Uterus (tissue), 4 donors: ENCODE measurements around the gene PHLPP1. TPM values are rescaled to one million over a fixed set of nuclear protein-coding genes. Genes with fewer than 3 reads are reported as not detected.

ENCODE experiments used
- DNase-seq, 2 donors: peaks; one replicate each; pipeline ENCODE4 v3.0.0-alpha.2; 2019 to 2020
- H3K27ac ChIP-seq, 2 donors: fragments of 200-600 bp; sonication (generic); 1 replicate in 1 of 2; 2 replicates in 1 of 2; pipeline ENCODE4 v1.5.1; 2016 to 2018
- H3K27me3 ChIP-seq, 2 donors: fragments of 200-600 bp; sonication (generic); one replicate each; pipeline ENCODE4 v1.5.1; 2018 to 2019; ENCODE audit warnings: control low read depth in 1 of 2
- H3K36me3 ChIP-seq, 2 donors: fragments of 200-600 bp; sonication (generic); one replicate each; pipeline ENCODE4 v1.5.1; 2019; ENCODE audit warnings: control low read depth in 1 of 2
- H3K4me1 ChIP-seq, 2 donors: fragments of 200-600 bp; sonication (generic); one replicate each; pipeline ENCODE4 v1.5.1; 2018 to 2019; ENCODE audit warnings: control low read depth in 1 of 2
- H3K4me3 ChIP-seq, 2 donors: fragments of 200-600 bp; sonication (generic); 1 replicate in 1 of 2; 2 replicates in 1 of 2; pipeline ENCODE4 v1.5.1; 2018 to 2019; ENCODE audit warnings: mild to moderate bottlenecking in 1 of 2
- H3K9me3 ChIP-seq, 2 donors: fragments of 200-600 bp; sonication (generic); one replicate each; pipeline ENCODE4 v1.5.1; 2019; ENCODE audit warnings: control low read depth in 1 of 2
- POLR2A ChIP-seq, 2 donors: fragments of 450-650 bp; IDR thresholded peaks; one replicate each; pipeline ENCODE4 v1.6.1; 2016; ENCODE audit warnings: antibody characterized with exemption in 2 of 2, mild to moderate bottlenecking in 1 of 2, moderate library complexity in 1 of 2
- intact Hi-C: fragments of 100-400 bp; cut with DNase I; formaldehyde crosslinking; loops from one replicate; pipeline ENCODE4 v1.15.1; 2023; ENCODE audit warnings: low total_unique reads
- total RNA-seq, 4 donors: library from RNA; depleted of rRNA in 3 of 4; stranded (reverse); fragments of >200 nt in 3 of 4; gene quantifications; one replicate each; pipeline versions ENCODE4 v1.1.0 to v1.2.4, GENCODE V29; 2014 to 2023
- TF ChIP-seq, protein P1 (sequence below), 4 experiments: fragments of 200-600 bp in 2 of 4; fragments of 450-650 bp in 2 of 4; sonication (generic) in 2 of 4; IDR thresholded peaks; one replicate each; pipeline ENCODE4 v1.5.1; 2016 to 2019; ENCODE audit warnings: antibody characterized with exemption in 4 of 4, mild to moderate bottlenecking in 2 of 4, moderate library complexity in 1 of 4
- donor health status: DM: yes; HTN: yes; CAD: no.

PHLPP1 gene
- total RNA-seq, 4 donors from 2014 or later = 10.6 to 32.4 (median 14.1) TPM

GRCh38 chr18:62989195-62989594, 273.9 kb downstream of the PHLPP1 start:
- TF ChIP-seq POLR2A (IDR thresholded peaks at IDR 0.05) = no peak
- TF ChIP-seq, protein P1, sequence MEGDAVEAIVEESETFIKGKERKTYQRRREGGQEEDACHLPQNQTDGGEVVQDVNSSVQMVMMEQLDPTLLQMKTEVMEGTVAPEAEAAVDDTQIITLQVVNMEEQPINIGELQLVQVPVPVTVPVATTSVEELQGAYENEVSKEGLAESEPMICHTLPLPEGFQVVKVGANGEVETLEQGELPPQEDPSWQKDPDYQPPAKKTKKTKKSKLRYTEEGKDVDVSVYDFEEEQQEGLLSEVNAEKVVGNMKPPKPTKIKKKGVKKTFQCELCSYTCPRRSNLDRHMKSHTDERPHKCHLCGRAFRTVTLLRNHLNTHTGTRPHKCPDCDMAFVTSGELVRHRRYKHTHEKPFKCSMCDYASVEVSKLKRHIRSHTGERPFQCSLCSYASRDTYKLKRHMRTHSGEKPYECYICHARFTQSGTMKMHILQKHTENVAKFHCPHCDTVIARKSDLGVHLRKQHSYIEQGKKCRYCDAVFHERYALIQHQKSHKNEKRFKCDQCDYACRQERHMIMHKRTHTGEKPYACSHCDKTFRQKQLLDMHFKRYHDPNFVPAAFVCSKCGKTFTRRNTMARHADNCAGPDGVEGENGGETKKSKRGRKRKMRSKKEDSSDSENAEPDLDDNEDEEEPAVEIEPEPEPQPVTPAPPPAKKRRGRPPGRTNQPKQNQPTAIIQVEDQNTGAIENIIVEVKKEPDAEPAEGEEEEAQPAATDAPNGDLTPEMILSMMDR (IDR thresholded peaks at IDR 0.05) = no peak
- DNase-seq = no peak
- intact Hi-C loops = loop anchor here (10.0 kb wide), 1 partner anchor 274 kb away; the partner anchor contains the start of gene PHLPP1

GRCh38 chr18:62990653-62991052, 275.3 kb downstream of the PHLPP1 start:
- no peaks in the 10 kb centered on the region for H3K4me1 ChIP-seq
- H3K4me3 ChIP-seq = no peak overlapping the region
- no peaks in the 10 kb centered on the region for H3K9me3 ChIP-seq
- no peak overlapping the region for H3K27ac ChIP-seq
- no peak for DNase-seq
- intact Hi-C loops = no loop called here
- H3K36me3 ChIP-seq = no peaks in the 10 kb centered on the region
- TF ChIP-seq POLR2A (IDR thresholded peaks at IDR 0.05) = no peak
- TF ChIP-seq, protein P1 (IDR thresholded peaks at IDR 0.05) = no peak
- H3K27me3 ChIP-seq = no peaks in the 10 kb centered on the region

More at GRCh38 chr18:62989195-62989594, 273.9 kb downstream of the PHLPP1 start:
- no peaks in the 10 kb centered on the region for H3K9me3 ChIP-seq
- H3K36me3 ChIP-seq = no peaks in the 10 kb centered on the region
- H3K27me3 ChIP-seq = no peaks in the 10 kb centered on the region
- no peaks in the 10 kb centered on the region for H3K4me1 ChIP-seq
- no peak overlapping the region for H3K4me3 ChIP-seq
- H3K27ac ChIP-seq = no peak overlapping the region

GRCh38 chr18:62991389-62991788, 276.0 kb downstream of the PHLPP1 start:
- Histone ChIP-seq H3K27me3 (no peaks in the 10 kb centered on the region), H3K4me1 (no peaks in the 10 kb centered on the region), H3K4me3 (no peak overlapping the region), H3K27ac (no peak overlapping the region), H3K36me3 (no peaks in the 10 kb centered on the region), H3K9me3 (no peaks in the 10 kb centered on the region)
- TF ChIP-seq, protein P1 (IDR thresholded peaks at IDR 0.05) = no peak
- TF ChIP-seq POLR2A (IDR thresholded peaks at IDR 0.05) = no peak
- intact Hi-C loops = no loop called here
- DNase-seq = no peak

- no peak overlapping the region for H3K4me3 ChIP-seq
- H3K9me3 ChIP-seq = no peaks in the 10 kb centered on the region
- intact Hi-C loops = no loop called here
- H3K27ac ChIP-seq = no peak overlapping the region
- no peak for DNase-seq
- TF ChIP-seq, protein P1 (IDR thresholded peaks at IDR 0.05) = no peak
- no peak for TF ChIP-seq POLR2A (IDR thresholded peaks at IDR 0.05)
- no peaks in the 10 kb centered on the region for H3K36me3 ChIP-seq
- no peaks in the 10 kb centered on the region for H3K27me3 ChIP-seq
- H3K4me1 ChIP-seq = no peaks in the 10 kb centered on the region
Measured at GRCh38 chr18:62991959-62992358, 276.6 kb downstream of the PHLPP1 start.

GRCh38 chr18:62992877-62993365, 277.6 kb downstream of the PHLPP1 start:
- Histone ChIP-seq H3K4me1 (no peaks in the 10 kb centered on the region), H3K9me3 (no peaks in the 10 kb centered on the region), H3K36me3 (no peaks in the 10 kb centered on the region), H3K4me3 (no peak overlapping the region), H3K27ac (no peak overlapping the region), H3K27me3 (no peaks in the 10 kb centered on the region)
- no peak for TF ChIP-seq POLR2A (IDR thresholded peaks at IDR 0.05)
- TF ChIP-seq, protein P1 (IDR thresholded peaks at IDR 0.05) = no peak
- intact Hi-C loops = no loop called here
- no peak for DNase-seq
